HL-60 (cell line): Measurements from ENCODE around the gene TSPAN8.

Experiments used
- GABPA ChIP-seq: IDR thresholded peaks from 2 replicates; pipeline ENCODE4 v1.6.1; 2012; ENCODE audit warnings: low read depth
- POLR2AphosphoS5 ChIP-seq: IDR thresholded peaks from 2 replicates; pipeline ENCODE4 v1.6.1; 2012; ENCODE audit warnings: low read depth
- TF ChIP-seq, protein P1 (sequence below): IDR thresholded peaks from one replicate; pipeline ENCODE4 v1.5.1; 2011; ENCODE audit warnings: low read length, control low read depth, inconsistent platforms; ENCODE audit not compliant: insufficient read depth
- TF ChIP-seq, protein P2 (sequence below): IDR thresholded peaks from 2 replicates; pipeline ENCODE4 v1.6.1; 2012; ENCODE audit warnings: low read depth; ENCODE audit not compliant: insufficient replicate concordance

DNA sequence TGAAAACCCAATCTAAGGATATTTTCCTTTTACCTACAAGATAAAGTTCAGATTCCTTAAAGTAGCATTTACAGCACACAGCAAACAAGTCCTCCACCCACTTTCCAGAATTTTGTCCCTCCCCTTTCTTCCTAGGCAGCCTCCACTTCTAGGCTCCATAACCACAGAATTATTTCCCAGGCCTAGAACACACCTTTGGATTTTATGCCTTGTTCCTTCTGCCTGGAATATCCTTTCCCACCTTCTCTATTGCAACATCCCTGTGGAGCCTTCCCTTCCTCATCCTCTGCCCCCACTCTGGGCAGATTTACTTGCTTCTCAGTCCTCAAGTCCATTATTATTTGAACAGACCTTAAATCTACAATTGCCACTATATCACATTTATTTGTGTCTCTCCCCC lies 2.1 kb upstream of the TSPAN8 start:
- TF ChIP-seq, protein P1, sequence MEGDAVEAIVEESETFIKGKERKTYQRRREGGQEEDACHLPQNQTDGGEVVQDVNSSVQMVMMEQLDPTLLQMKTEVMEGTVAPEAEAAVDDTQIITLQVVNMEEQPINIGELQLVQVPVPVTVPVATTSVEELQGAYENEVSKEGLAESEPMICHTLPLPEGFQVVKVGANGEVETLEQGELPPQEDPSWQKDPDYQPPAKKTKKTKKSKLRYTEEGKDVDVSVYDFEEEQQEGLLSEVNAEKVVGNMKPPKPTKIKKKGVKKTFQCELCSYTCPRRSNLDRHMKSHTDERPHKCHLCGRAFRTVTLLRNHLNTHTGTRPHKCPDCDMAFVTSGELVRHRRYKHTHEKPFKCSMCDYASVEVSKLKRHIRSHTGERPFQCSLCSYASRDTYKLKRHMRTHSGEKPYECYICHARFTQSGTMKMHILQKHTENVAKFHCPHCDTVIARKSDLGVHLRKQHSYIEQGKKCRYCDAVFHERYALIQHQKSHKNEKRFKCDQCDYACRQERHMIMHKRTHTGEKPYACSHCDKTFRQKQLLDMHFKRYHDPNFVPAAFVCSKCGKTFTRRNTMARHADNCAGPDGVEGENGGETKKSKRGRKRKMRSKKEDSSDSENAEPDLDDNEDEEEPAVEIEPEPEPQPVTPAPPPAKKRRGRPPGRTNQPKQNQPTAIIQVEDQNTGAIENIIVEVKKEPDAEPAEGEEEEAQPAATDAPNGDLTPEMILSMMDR, result no peak
- TF ChIP-seq POLR2AphosphoS5, result no peak
- no peak for TF ChIP-seq GABPA
- TF ChIP-seq, protein P2, sequence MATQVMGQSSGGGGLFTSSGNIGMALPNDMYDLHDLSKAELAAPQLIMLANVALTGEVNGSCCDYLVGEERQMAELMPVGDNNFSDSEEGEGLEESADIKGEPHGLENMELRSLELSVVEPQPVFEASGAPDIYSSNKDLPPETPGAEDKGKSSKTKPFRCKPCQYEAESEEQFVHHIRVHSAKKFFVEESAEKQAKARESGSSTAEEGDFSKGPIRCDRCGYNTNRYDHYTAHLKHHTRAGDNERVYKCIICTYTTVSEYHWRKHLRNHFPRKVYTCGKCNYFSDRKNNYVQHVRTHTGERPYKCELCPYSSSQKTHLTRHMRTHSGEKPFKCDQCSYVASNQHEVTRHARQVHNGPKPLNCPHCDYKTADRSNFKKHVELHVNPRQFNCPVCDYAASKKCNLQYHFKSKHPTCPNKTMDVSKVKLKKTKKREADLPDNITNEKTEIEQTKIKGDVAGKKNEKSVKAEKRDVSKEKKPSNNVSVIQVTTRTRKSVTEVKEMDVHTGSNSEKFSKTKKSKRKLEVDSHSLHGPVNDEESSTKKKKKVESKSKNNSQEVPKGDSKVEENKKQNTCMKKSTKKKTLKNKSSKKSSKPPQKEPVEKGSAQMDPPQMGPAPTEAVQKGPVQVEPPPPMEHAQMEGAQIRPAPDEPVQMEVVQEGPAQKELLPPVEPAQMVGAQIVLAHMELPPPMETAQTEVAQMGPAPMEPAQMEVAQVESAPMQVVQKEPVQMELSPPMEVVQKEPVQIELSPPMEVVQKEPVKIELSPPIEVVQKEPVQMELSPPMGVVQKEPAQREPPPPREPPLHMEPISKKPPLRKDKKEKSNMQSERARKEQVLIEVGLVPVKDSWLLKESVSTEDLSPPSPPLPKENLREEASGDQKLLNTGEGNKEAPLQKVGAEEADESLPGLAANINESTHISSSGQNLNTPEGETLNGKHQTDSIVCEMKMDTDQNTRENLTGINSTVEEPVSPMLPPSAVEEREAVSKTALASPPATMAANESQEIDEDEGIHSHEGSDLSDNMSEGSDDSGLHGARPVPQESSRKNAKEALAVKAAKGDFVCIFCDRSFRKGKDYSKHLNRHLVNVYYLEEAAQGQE, result no peak
